ENCODE data around the gene IZUMO1.

IZUMO1 gene

DNA sequence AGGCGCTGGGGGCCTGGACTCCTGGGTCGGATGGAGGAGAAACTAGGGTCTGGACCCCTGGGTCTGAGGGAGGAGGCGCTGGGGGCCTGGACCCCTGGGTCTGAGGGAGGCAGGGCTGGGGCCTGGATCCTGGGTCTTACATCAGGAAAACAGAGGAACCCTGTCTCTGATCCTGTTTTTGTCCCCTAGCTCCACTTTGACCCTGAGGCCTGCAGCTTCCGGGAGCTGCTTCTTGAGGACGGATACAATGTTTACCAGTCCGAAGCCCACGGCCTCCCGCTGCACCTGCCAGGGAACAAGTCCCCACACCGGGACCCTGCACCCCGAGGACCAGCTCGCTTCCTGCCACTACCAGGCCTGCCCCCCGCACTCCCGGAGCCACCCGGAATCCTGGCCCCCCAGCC, 11.0 kb upstream of the IZUMO1 start:
- Mint-ChIP-seq H3K4me1 (peaks cover 20% of the 10 kb centered on the region), H3K36me3 (ENCODE audit: low read depth) (no peaks in the 10 kb centered on the region), H3K9me3 (no peaks in the 10 kb centered on the region), H3K27me3 (ENCODE audit: low read depth, poor library complexity) (peaks cover 42% of the 10 kb centered on the region), H3K4me3 (no peak overlapping the region), H3K27ac (no peak overlapping the region)
- DNase-seq: no peak
- no peak for TF ChIP-seq CTCF (IDR thresholded peaks at IDR 0.05)

DNA sequence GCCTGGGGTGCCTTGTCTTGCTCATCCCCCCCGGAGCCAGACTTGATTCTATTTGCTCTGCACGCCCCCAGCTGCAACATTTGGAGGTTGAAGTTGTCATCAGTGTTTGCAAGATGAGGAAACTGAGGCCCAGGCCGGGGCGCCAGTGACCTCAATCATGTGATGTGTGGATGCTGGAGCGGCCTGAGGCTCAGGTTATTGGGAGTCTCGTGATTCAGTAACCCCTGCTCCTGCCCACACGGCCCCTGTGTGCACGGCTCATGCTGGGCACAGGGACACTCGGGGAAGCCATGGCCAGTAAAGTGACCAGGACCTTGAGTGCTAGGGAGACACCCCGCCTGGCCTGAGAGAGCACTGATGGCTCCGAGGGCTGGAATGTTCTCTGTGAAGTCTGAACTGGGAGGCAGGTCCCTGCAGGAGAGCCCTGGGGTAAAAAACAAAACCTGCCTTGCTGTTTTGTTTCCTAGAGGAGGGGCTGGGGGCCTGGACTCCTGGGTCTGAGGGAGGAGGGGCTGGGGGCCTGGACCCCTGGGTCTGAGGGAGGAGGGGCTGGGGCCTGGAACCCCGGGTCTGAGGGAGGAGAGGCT, 10.5 kb upstream of the IZUMO1 start:
- H3K4me1 Mint-ChIP-seq: peaks cover 22% of the 10 kb centered on the region
- no peak for TF ChIP-seq CTCF (IDR thresholded peaks at IDR 0.05)
- DNase-seq: no peak
- no peak overlapping the region for H3K27ac Mint-ChIP-seq
- H3K36me3 Mint-ChIP-seq (ENCODE audit: low read depth): no peaks in the 10 kb centered on the region
- no peak overlapping the region for H3K4me3 Mint-ChIP-seq
- H3K9me3 Mint-ChIP-seq: no peaks in the 10 kb centered on the region
- H3K27me3 Mint-ChIP-seq (ENCODE audit: low read depth, poor library complexity): peaks cover 38% of the 10 kb centered on the region

GRCh38 chr19:48756686-48757085, 10.0 kb upstream of the IZUMO1 start:
- H3K9me3 Mint-ChIP-seq: no peaks in the 10 kb centered on the region
- H3K27ac Mint-ChIP-seq: no peak overlapping the region
- no peak for TF ChIP-seq CTCF (IDR thresholded peaks at IDR 0.05)
- H3K4me1 Mint-ChIP-seq: peaks cover 26% of the 10 kb centered on the region
- H3K36me3 Mint-ChIP-seq (ENCODE audit: low read depth): no peaks in the 10 kb centered on the region
- H3K4me3 Mint-ChIP-seq: no peak overlapping the region
- peaks cover 41% of the 10 kb centered on the region for H3K27me3 Mint-ChIP-seq (ENCODE audit: low read depth, poor library complexity)
- no peak for DNase-seq

- H3K4me3 Mint-ChIP-seq: no peak overlapping the region
- TF ChIP-seq CTCF (IDR thresholded peaks at IDR 0.05): no peak
- H3K27ac Mint-ChIP-seq: no peak overlapping the region
- no peak for DNase-seq
- H3K9me3 Mint-ChIP-seq: no peaks in the 10 kb centered on the region
- H3K4me1 Mint-ChIP-seq: peaks cover 28% of the 10 kb centered on the region
- no peaks in the 10 kb centered on the region for H3K36me3 Mint-ChIP-seq (ENCODE audit: low read depth)
- peaks cover 41% of the 10 kb centered on the region for H3K27me3 Mint-ChIP-seq (ENCODE audit: low read depth, poor library complexity)
Measured at GRCh38 chr19:48756212-48756611, 9.5 kb upstream of the IZUMO1 start.

DNA sequence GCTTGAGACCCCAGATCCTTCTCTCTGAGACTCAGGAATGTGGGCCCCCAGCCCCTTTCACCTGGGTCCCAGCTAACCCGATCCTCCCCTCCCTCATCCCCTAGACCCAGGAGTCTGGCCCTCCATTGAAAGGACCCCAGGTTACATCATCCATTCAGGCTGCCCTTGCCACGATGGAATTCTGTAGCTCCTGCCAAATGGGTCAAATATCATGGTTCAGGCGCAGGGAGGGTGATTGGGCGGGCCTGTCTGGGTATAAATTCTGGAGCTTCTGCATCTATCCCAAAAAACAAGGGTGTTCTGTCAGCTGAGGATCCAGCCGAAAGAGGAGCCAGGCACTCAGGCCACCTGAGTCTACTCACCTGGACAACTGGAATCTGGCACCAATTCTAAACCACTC, 9.1 kb upstream of the IZUMO1 start:
- Mint-ChIP-seq H3K4me3 (no peak overlapping the region), H3K27ac (no peak overlapping the region), H3K36me3 (ENCODE audit: low read depth) (no peaks in the 10 kb centered on the region), H3K9me3 (no peaks in the 10 kb centered on the region), H3K27me3 (ENCODE audit: low read depth, poor library complexity) (peaks cover 40% of the 10 kb centered on the region), H3K4me1 (peaks cover 31% of the 10 kb centered on the region)
- DNase-seq: no peak
- TF ChIP-seq CTCF (IDR thresholded peaks at IDR 0.05): no peak

GRCh38 chr19:48755084-48755641, 8.5 kb upstream of the IZUMO1 start, which contains the start of gene FGF21:
TSS of gene FGF21 (plus strand) at chr19:48755524. CDS start at chr19:48756237, 713 bp downstream.
- Mint-ChIP-seq H3K36me3 (ENCODE audit: low read depth) (no peaks in the 10 kb centered on the region), H3K27ac (no peak within 1 kb of the TSS), H3K9me3 (no peaks in the 10 kb centered on the region), H3K4me1 (peaks cover 31% of the 10 kb centered on the region), H3K4me3 (peak within 1 kb of the TSS; percentile 85), H3K27me3 (ENCODE audit: low read depth, poor library complexity) (peaks cover 43% of the 10 kb centered on the region)
- no peak for DNase-seq
- no peak for TF ChIP-seq CTCF (IDR thresholded peaks at IDR 0.05)
